H9 (cell line): ENCODE data around the gene PTPRK. TPM values are rescaled to one million over a fixed set of nuclear protein-coding genes. Genes with fewer than 3 reads are reported as not detected.

ENCODE experiments used
- DNase-seq: peaks from one replicate; pipeline ENCODE4 v3.0.0-alpha.2; 2017
- H2AFZ ChIP-seq: one replicate; pipeline ENCODE4 v1.6.1; 2013; ENCODE audit warnings: mild to moderate bottlenecking, low read length, control low read depth, moderate library complexity
- H2AK5ac ChIP-seq: 2 replicates; pipeline ENCODE4 v1.6.1; 2013; ENCODE audit warnings: low read length, control low read depth, mixed read lengths; ENCODE audit not compliant: insufficient read length
- H2BK120ac ChIP-seq: one replicate; pipeline ENCODE4 v1.6.1; 2013; ENCODE audit warnings: low read depth, mild to moderate bottlenecking, low read length, control low read depth, inconsistent platforms; ENCODE audit not compliant: poor library complexity, severe bottlenecking
- H2BK12ac ChIP-seq: 2 replicates; pipeline ENCODE4 v1.6.1; 2013; ENCODE audit warnings: low read length, control low read depth, mixed read lengths, low read depth; ENCODE audit not compliant: insufficient read length
- H2BK15ac ChIP-seq: 2 replicates; pipeline ENCODE4 v1.6.1; 2013; ENCODE audit warnings: low read depth, low read length, control low read depth
- H2BK20ac ChIP-seq: one replicate; pipeline ENCODE4 v1.6.1; 2013; ENCODE audit warnings: low read depth, mild to moderate bottlenecking, low read length, control low read depth, inconsistent platforms; ENCODE audit not compliant: poor library complexity, severe bottlenecking
- H2BK5ac ChIP-seq: 2 replicates; pipeline ENCODE4 v1.6.1; 2013; ENCODE audit warnings: low read length, control low read depth, mixed read lengths; ENCODE audit not compliant: insufficient read length
- H3K14ac ChIP-seq: 2 replicates; pipeline ENCODE4 v1.6.1; 2013; ENCODE audit warnings: low read length, control low read depth; ENCODE audit not compliant: insufficient read depth
- H3K18ac ChIP-seq: 2 replicates; pipeline ENCODE4 v1.6.1; 2013; ENCODE audit warnings: low read depth, mild to moderate bottlenecking, mixed read lengths, low read length, control low read depth; ENCODE audit not compliant: insufficient read length
- H3K23ac ChIP-seq: 2 replicates; pipeline ENCODE4 v1.6.1; 2013; ENCODE audit warnings: low read length, control low read depth, mixed read lengths, low read depth; ENCODE audit not compliant: insufficient read length
- H3K23me2 ChIP-seq: 2 replicates; pipeline ENCODE4 v1.6.1; 2013; ENCODE audit warnings: low read depth, mild to moderate bottlenecking, mixed read lengths, low read length, control low read depth; ENCODE audit not compliant: insufficient read length, poor library complexity, severe bottlenecking
- H3K27ac ChIP-seq: 2 replicates; pipeline ENCODE4 v1.5.1; 2013; ENCODE audit warnings: low read length, control low read depth, mixed read lengths, low read depth; ENCODE audit not compliant: insufficient read length
- H3K27me3 ChIP-seq: 2 replicates; pipeline ENCODE4 v1.6.1; 2013; ENCODE audit warnings: low read length, control low read depth, inconsistent platforms; ENCODE audit not compliant: insufficient read depth
- H3K4ac ChIP-seq: 2 replicates; pipeline ENCODE4 v1.6.1; 2013; ENCODE audit warnings: low read depth, mild to moderate bottlenecking, control low read depth, inconsistent platforms, low read length, moderate library complexity
- H3K4me1 ChIP-seq: 2 replicates; pipeline ENCODE4 v1.6.1; 2013; ENCODE audit warnings: low read length, control low read depth, inconsistent platforms; ENCODE audit not compliant: insufficient read depth
- H3K4me2 ChIP-seq: 2 replicates; pipeline ENCODE4 v1.6.1; 2013; ENCODE audit warnings: low read length, control low read depth, mixed read lengths; ENCODE audit not compliant: insufficient read length, insufficient read depth
- H3K56ac ChIP-seq: 2 replicates; pipeline ENCODE4 v1.6.1; 2013; ENCODE audit warnings: low read depth, mild to moderate bottlenecking, mixed read lengths, low read length, control low read depth; ENCODE audit not compliant: insufficient read length
- H3K79me1 ChIP-seq: 2 replicates; pipeline ENCODE4 v1.6.1; 2013; ENCODE audit warnings: low read depth, mild to moderate bottlenecking, moderate library complexity, low read length, control low read depth, inconsistent platforms; ENCODE audit not compliant: insufficient read depth, poor library complexity, severe bottlenecking
- H3K79me2 ChIP-seq: 2 replicates; pipeline ENCODE4 v1.6.1; 2013; ENCODE audit warnings: low read length, control low read depth, inconsistent platforms; ENCODE audit not compliant: insufficient read depth
- H3K9ac ChIP-seq: 2 replicates; pipeline ENCODE4 v1.6.1; 2013; ENCODE audit warnings: low read length, control low read depth, mixed read lengths; ENCODE audit not compliant: insufficient read length; ENCODE audit errors: extremely low read depth
- H3K9me3 ChIP-seq: one replicate; pipeline ENCODE4 v1.6.1; 2013; ENCODE audit warnings: low read depth, low read length, inconsistent platforms; ENCODE audit not compliant: control insufficient read depth
- H3T11ph ChIP-seq: one replicate; pipeline ENCODE4 v1.6.1; 2013; ENCODE audit warnings: mild to moderate bottlenecking, low read length, control low read depth, inconsistent platforms
- H4K20me1 ChIP-seq: one replicate; pipeline ENCODE4 v1.6.1; 2013; ENCODE audit not compliant: control insufficient read depth, insufficient read length, insufficient read depth
- H4K5ac ChIP-seq: 2 replicates; pipeline ENCODE4 v1.6.1; 2013; ENCODE audit warnings: low read depth, mild to moderate bottlenecking, mixed read lengths, low read length, control low read depth; ENCODE audit not compliant: insufficient read length
- H4K8ac ChIP-seq: replicated peaks from 2 replicates; pipeline ENCODE4 v1.6.1; 2013; ENCODE audit warnings: low read length, control low read depth, mixed read lengths, low read depth; ENCODE audit not compliant: insufficient read length
- H4K91ac ChIP-seq: 2 replicates; pipeline ENCODE4 v1.6.1; 2013; ENCODE audit warnings: low read depth, mild to moderate bottlenecking, moderate library complexity, mixed read lengths, low read length, control low read depth; ENCODE audit not compliant: insufficient read length
- H3K27ac Mint-ChIP-seq, 3 experiments: 2 replicates in 2 of 3; 3 replicates in 1 of 3; pipeline ENCODE4 v1.8.0; 2020 to 2021; ENCODE audit warnings: mixed read lengths in 3 of 3, mild to moderate bottlenecking in 1 of 3, moderate library complexity in 1 of 3
- H3K27me3 Mint-ChIP-seq: 2 replicates; pipeline ENCODE4 v1.8.0; 2021; ENCODE audit warnings: low read depth, mild to moderate bottlenecking, moderate library complexity, mixed read lengths
- H3K36me3 Mint-ChIP-seq, 3 experiments: 2 replicates in 2 of 3; 3 replicates in 1 of 3; pipeline ENCODE4 v1.8.0; 2020 to 2021; ENCODE audit warnings: low read depth in 3 of 3, mixed read lengths in 3 of 3; ENCODE audit not compliant: insufficient read depth in 1 of 3
- H3K4me1 Mint-ChIP-seq, 2 experiments: 2 replicates each; pipeline ENCODE4 v1.8.0; 2020; ENCODE audit warnings: mixed read lengths in 2 of 2
- H3K4me3 Mint-ChIP-seq, 2 experiments: 2 replicates in 1 of 2; 3 replicates in 1 of 2; pipeline ENCODE4 v1.8.0; 2020 to 2021; ENCODE audit warnings: mild to moderate bottlenecking in 2 of 2, mixed read lengths in 2 of 2, moderate library complexity in 1 of 2
- H3K9me3 Mint-ChIP-seq, 2 experiments: 2 replicates in 1 of 2; 3 replicates in 1 of 2; pipeline ENCODE4 v1.8.0; 2020; ENCODE audit warnings: mild to moderate bottlenecking in 2 of 2, mixed read lengths in 2 of 2, moderate library complexity in 1 of 2
- CTCF ChIP-seq: fragments of 200-600 bp; sonication (generic); conservative IDR thresholded peaks from 3 replicates; pipeline ENCODE4 v1.8.0; 2021; ENCODE audit warnings: antibody characterized with exemption, mild to moderate bottlenecking
- WGBS: extraction: QIAGEN DNeasy Blood & Tissue Kit; methylation state at CpG from one replicate; pipeline ENCODE4 v1.1.7; 2013; ENCODE audit warnings: missing lambda C conversion rate, low lambda C conversion rate, mixed read lengths; ENCODE audit not compliant: insufficient read length; ENCODE audit errors: extremely low coverage; 5-methylcytosine and 5-hydroxymethylcytosine counted together
- total RNA-seq: library from RNA; stranded (reverse); gene quantifications from 2 replicates; pipeline ENCODE4 v1.2.1, GENCODE V29; 2021

PTPRK gene
- total RNA-seq, 1 experiment from 2014 or later, result 47.9 TPM

- no CpG with 5 or more reads among the region's 2 CpGs for WGBS
- Histone ChIP-seq H3K23ac (no peak overlapping the region), H2BK120ac (no peak overlapping the region), H3K4ac (no peak overlapping the region), H4K20me1 (no peaks in the 10 kb centered on the region), H3K18ac (no peak overlapping the region), H2BK5ac (no peak overlapping the region), H3K9ac (no peak overlapping the region), H2BK20ac (no peak overlapping the region), H3K4me1 (no peaks in the 10 kb centered on the region), H3K27me3 (no peaks in the 10 kb centered on the region), H3T11ph (no peak overlapping the region), H2BK15ac (no peak overlapping the region), H3K27ac (no peak overlapping the region), H2BK12ac (no peak overlapping the region), H3K4me2 (no peak overlapping the region), H2AFZ (no peak overlapping the region), H3K56ac (no peak overlapping the region), H4K5ac (no peak overlapping the region), H4K91ac (no peak overlapping the region), H3K9me3 (no peaks in the 10 kb centered on the region), H4K8ac (no peak overlapping the region), H2AK5ac (no peak overlapping the region), H3K14ac (no peak overlapping the region), H3K79me1 (no peaks in the 10 kb centered on the region), H3K23me2 (no peaks in the 10 kb centered on the region), H3K79me2 (no peaks in the 10 kb centered on the region)
- Mint-ChIP-seq H3K9me3 (no peaks in the 10 kb centered on the region), H3K27me3 (no peaks in the 10 kb centered on the region), H3K36me3 (no peaks in the 10 kb centered on the region), H3K4me1 (no peaks in the 10 kb centered on the region), H3K27ac (no peak overlapping the region), H3K4me3 (no peak overlapping the region)
- no peak for TF ChIP-seq CTCF
- no peak for DNase-seq
These were observed 563.4 kb downstream of the PTPRK start for GRCh38 chr6:127956956-127957355.
